ENCODE data around the gene CASZ1.

Gene CASZ1

DNA sequence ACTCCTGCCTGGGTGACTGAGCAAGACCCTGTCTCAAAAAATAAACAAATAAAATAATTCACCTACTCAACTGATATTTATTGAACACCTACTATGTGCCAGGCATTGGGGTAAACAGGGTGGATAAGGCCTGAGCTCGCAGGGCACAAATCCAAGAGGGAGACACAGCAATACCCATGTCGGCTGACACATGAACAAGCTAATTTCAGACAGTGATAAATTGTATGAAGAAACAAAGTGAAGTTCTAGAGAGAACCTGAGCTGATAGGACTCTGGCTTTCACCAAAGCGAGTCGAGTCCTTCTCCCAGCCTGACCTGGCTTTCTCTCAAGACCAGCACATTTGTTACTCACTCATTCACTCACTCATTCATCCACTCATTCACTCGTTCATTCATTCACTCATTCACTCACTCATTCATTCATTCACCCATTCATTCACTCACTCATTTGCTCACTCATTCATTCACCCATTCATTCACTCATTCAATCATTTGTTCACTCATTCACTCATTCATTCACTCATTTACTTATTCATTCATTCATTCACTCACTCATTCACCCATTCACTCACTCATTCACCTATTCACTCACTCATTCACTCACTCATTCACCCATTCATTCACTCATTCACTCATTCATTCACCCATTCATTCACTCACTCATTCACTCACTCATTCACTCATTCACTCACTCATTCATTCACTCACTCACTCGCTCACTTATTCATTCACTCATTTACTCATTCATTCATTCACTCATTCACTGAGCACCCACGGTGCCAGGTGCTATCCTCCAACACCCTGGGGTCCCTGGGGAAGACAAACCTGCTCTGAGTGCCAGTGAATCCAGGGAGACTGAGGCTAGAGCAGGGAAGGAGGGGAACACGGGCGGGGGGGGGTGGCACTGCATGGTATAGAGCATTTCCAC is 37.4 kb upstream of the CASZ1 start:
- Histone ChIP-seq H3K27ac (no peak overlapping the region), H3K27me3 (replicated peaks) (peaks cover 28% of the 10 kb centered on the region), H3K4me3 (ENCODE audit: low read depth, low read length) (no peak overlapping the region), H3K36me3 (replicated peaks) (no peaks in the 10 kb centered on the region)
- TF ChIP-seq, protein P1, sequence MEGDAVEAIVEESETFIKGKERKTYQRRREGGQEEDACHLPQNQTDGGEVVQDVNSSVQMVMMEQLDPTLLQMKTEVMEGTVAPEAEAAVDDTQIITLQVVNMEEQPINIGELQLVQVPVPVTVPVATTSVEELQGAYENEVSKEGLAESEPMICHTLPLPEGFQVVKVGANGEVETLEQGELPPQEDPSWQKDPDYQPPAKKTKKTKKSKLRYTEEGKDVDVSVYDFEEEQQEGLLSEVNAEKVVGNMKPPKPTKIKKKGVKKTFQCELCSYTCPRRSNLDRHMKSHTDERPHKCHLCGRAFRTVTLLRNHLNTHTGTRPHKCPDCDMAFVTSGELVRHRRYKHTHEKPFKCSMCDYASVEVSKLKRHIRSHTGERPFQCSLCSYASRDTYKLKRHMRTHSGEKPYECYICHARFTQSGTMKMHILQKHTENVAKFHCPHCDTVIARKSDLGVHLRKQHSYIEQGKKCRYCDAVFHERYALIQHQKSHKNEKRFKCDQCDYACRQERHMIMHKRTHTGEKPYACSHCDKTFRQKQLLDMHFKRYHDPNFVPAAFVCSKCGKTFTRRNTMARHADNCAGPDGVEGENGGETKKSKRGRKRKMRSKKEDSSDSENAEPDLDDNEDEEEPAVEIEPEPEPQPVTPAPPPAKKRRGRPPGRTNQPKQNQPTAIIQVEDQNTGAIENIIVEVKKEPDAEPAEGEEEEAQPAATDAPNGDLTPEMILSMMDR (IDR thresholded peaks at IDR 0.05; ENCODE audit: low read depth, low read length, missing control alignments) = no peak
- DNase-seq = no peak
- in situ Hi-C loops (cut with HindIII; ENCODE audit: low pct_ligation_motif_present, low sequenced_read_pairs) = no loop called here

DNA sequence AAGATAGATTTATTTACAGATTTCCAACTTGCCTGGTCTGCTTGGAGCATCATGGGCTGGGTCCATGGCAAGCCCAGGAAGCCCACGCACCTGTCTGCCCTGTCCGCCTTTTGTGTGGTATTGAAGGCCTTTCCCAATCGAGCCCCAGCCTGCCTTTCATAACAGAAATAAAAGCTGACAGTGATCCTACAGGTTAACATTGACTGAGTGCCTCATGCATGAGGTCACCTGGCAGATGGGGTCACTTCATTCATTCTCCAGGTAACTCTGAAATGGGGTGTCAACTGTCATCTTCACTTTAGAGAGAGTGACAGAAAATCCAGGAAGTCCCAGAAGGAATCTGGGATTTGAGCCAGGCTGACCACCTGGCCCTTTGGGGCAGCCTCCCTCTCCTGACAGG is 36.3 kb upstream of the CASZ1 start:
- TF ChIP-seq, protein P1 (IDR thresholded peaks at IDR 0.05; ENCODE audit: low read depth, low read length, missing control alignments) = no peak
- no peaks in the 10 kb centered on the region for H3K36me3 ChIP-seq (replicated peaks)
- DNase-seq = no peak
- peaks cover 38% of the 10 kb centered on the region for H3K27me3 ChIP-seq (replicated peaks)
- in situ Hi-C loops (cut with HindIII; ENCODE audit: low pct_ligation_motif_present, low sequenced_read_pairs) = no loop called here
- H3K27ac ChIP-seq = no peak overlapping the region
- no peak overlapping the region for H3K4me3 ChIP-seq (ENCODE audit: low read depth, low read length)

DNA sequence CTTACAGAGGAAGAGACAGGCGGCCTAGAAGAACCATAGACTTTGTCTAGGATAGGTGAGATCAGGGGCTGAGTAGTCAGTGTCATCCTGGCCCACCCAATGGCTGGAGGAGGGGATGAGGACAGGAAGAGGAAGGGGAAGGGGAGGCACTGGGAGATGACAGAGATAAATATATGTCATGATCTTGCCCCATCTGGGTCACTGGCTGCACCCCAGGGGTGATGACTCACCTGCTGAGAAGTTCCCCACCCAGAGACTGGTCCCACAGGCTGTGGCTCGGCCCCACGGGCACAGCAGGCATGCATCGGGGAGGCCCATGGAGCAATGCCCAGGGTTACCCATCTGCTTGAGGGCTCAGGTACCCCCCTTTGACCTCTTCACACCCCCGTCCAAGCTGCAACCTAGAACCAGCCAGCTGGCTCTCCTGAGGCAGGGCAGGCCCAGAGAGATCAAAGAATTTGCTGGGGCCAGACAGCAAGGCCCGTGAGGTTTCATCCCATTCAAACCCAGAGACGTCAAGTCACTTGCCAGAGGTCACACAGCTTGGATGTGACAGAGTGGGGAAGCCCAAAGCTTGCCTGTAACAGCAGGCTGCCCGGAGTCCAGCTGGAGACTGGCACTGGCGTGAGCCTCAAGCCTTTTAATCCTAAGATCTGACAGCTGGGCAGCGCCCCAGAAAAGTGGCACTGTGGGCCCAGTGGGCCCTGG is 34.7 kb upstream of the CASZ1 start:
- Histone ChIP-seq H3K4me3 (ENCODE audit: low read depth, low read length) (no peak overlapping the region), H3K27ac (no peak overlapping the region), H3K36me3 (replicated peaks) (no peaks in the 10 kb centered on the region), H3K27me3 (replicated peaks) (peaks cover 39% of the 10 kb centered on the region)
- no peak for DNase-seq
- in situ Hi-C loops (cut with HindIII; ENCODE audit: low pct_ligation_motif_present, low sequenced_read_pairs) = no loop called here
- TF ChIP-seq, protein P1 (IDR thresholded peaks at IDR 0.05; ENCODE audit: low read depth, low read length, missing control alignments) = no peak

DNA sequence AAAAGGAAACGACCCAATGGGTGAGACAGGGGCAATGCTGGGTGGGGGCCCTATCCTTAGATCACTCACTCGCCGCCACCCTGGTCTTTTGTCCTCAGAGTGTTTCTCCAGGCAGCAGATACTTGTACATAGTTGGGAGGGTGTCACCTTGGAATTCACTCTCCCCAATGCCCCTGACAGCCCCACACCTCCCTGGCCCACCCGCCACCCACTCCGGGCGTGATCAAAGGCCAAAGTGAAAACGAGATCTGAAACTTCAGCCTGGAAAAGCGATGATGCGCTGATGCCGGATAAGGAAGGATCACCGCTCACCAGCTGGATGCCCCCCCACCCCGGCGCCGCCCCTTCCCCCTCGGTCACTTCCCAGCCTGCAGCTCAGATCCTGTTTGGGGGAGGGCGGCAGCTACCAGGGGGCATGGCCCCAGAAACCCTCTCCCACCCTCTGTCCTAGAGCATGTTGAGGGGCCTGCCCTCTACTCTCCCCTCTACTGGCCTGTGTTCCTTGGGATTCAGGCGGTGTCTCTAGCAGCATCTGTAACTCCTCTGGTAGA is 33.6 kb upstream of the CASZ1 start:
- in situ Hi-C loops (cut with HindIII; ENCODE audit: low pct_ligation_motif_present, low sequenced_read_pairs) = no loop called here
- Histone ChIP-seq H3K27ac (no peak overlapping the region), H3K36me3 (replicated peaks) (no peaks in the 10 kb centered on the region), H3K27me3 (replicated peaks) (peaks cover 32% of the 10 kb centered on the region), H3K4me3 (ENCODE audit: low read depth, low read length) (no peak overlapping the region)
- TF ChIP-seq, protein P1 (IDR thresholded peaks at IDR 0.05; ENCODE audit: low read depth, low read length, missing control alignments) = no peak
- no peak for DNase-seq

DNA sequence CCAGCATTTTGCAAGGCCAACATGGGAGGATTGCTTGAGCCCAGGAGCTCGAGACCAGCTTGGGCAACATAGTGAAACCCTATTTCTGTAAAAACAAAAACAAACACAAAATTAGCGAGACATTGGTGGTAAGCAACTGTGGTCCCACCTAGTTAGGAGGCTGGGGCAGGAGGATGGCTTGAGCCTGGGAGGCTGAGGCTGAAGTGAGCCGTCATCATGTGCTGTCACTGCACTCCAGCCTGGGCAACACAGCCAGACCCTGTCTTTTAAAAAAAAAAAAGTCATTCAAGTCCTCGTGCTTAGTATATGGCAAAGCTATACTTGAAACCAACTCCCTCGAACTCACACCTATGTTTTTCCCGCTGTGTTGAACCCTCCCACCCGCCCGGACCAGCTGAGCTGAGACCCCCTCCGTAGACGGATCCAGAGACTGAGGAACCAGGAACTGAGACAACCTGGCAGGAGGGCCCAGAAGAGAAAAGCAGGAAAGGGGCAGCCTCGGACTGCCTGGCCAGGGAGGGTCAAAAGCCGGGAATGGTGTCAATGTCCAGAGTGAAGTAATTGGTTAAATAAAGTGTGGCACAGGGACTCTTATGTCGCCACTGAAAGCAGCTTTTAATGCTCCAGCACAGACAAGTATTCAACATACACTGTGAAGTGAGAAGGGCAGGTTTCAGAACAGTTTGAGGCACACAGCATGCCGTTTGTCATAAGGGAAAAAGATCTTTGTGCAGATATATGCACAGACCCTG is 32.8 kb upstream of the CASZ1 start:
- TF ChIP-seq, protein P1 (IDR thresholded peaks at IDR 0.05; ENCODE audit: low read depth, low read length, missing control alignments) = no peak
- no peak for DNase-seq
- in situ Hi-C loops (cut with HindIII; ENCODE audit: low pct_ligation_motif_present, low sequenced_read_pairs) = no loop called here
- H3K27ac ChIP-seq = no peak overlapping the region
- H3K4me3 ChIP-seq (ENCODE audit: low read depth, low read length) = no peak overlapping the region
- H3K36me3 ChIP-seq (replicated peaks) = no peaks in the 10 kb centered on the region
- H3K27me3 ChIP-seq (replicated peaks) = peaks cover 27% of the 10 kb centered on the region
